SIG-M5 treated with dmso at 0.1 percent for 504 hours (cell line): ENCODE results near the gene SLC35G1.

Experiments
- DNase-seq: peaks from one replicate; lab custom pipeline; 2025; ENCODE audit not compliant: unreplicated experiment; lab: John Stamatoyannopoulos, UW

SLC35G1 gene

GRCh38 chr10:93875032-93875358 is 18.8 kb upstream of the SLC35G1 start:
- no peak for DNase-seq

- no peak for DNase-seq
Measured at GRCh38 chr10:93876381-93876780, 17.4 kb upstream of the SLC35G1 start.

GRCh38 chr10:93879273-93879672 is 14.5 kb upstream of the SLC35G1 start:
- no peak for DNase-seq

GRCh38 chr10:93894516-93895378 is 969 bp downstream of the SLC35G1 start:
- peak; percentile 6 for DNase-seq

- no peak for DNase-seq
Measured at GRCh38 chr10:93897070-93897780, 3.4 kb downstream of the SLC35G1 start.

DNA sequence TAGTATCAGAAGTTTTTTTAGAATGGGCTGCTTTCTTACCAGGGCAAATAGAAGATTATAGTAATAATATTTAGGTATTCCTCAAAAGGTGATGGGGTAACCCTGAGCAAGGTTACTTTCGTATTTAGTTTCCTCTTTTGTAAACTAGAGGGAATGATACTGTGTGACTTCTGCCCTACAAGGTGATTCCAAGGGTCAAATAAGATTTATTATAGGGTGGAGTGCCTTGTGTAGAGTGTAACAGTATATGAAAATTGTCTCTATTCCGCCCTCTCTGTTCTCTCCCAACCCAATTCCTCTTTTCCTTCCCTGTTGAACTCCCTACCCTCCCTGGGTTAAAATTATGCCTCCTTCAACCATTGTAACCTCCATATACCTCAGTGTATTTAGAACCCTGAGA is 5.3 kb downstream of the SLC35G1 start:
- DNase-seq, result no peak

GRCh38 chr10:93903051-93903450 is 9.3 kb downstream of the SLC35G1 start:
- no peak for DNase-seq

GRCh38 chr10:93904901-93905300 is 11.1 kb downstream of the SLC35G1 start:
- DNase-seq, result no peak

GRCh38 chr10:93907059-93907458 is 13.3 kb downstream of the SLC35G1 start:
- no peak for DNase-seq

DNA sequence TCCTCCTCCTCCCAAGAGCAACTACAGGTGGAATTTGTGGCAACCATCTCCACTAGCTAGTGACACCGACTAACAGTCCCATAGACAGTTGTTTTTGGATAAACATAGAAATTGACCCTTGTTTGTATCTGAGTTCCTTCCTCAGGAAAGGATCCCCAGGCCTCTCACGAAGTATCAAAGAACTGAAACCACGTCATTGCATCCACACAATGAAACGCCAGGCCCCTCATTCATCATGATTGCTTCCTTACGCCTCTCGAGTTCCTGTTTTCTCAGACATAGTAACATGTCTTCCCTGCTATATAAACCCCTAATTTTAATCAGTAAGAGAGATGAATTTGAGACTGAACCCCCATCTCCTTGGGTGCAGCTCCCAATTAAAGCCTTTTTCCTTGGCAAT is 18.1 kb downstream of the SLC35G1 start:
- DNase-seq, result no peak

DNA sequence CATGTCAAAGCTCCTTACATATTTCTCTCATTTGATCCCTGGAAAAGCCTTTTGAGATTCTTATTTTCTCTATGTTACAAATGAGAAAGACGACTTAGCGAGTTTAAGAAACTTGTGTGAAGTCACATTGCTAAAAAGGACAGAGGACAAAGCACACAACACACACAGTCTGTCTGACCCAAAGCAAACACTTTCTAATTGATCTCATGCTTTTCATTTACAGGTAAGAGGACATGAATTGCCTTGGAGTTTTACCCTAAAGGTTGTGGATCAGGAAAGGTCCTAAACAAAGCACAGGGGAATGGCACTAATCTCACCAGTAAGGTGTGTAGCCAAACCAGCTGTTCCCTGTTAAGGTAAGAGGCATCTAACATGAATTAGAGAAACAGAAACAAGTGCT is 18.7 kb downstream of the SLC35G1 start:
- DNase-seq, result no peak

- DNase-seq, result no peak
Measured at GRCh38 chr10:93913706-93914105, 19.9 kb downstream of the SLC35G1 start.

DNA sequence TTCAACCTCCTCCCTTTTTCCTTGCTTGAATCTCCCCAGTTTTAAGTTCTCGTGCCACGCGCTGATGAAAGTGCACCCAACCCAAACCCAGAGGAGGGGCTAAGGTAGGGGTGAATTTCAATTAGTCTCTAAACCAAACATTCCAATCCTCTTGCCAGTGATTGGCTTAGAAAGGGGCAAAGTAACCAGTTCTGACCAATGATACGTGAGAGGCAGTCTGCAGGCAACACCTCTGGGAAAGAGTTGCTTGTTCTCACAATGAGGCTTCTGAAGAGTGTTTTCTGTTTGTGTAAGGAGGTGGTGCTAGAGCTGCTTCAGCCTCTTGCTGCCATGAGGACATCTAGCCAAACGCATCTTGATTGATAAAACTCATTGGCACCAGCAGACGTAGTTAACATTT is 21.8 kb downstream of the SLC35G1 start:
- no peak for DNase-seq

GRCh38 chr10:93916257-93917063 is 22.7 kb downstream of the SLC35G1 start:
- DNase-seq, result peak; percentile 17

- no peak for DNase-seq
Measured at GRCh38 chr10:93917064-93917391, 23.2 kb downstream of the SLC35G1 start.

DNA sequence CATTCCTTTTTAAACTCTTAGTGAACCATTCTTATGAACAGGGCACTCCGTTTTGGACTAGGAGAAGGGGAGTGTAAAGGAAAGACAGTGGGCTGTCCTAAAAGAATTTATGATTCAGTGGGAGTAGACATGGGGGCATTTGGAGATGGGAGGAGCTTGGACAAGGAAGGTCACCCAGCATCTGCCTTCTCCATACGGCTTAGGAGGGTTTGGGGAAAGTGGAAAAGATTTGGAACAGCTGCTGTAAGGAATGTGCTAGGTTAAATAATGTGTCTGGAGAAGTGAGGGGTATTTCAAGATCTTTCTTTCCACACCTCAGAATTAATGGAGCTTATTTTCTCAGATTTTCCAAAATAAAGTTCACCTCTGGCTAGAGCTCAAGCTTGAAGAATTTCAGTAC is 24.0 kb downstream of the SLC35G1 start:
- no peak for DNase-seq

GRCh38 chr10:93921338-93921737 is 27.6 kb downstream of the SLC35G1 start:
- DNase-seq, result no peak

GRCh38 chr10:93926613-93927012 is 32.8 kb downstream of the SLC35G1 start:
- no peak for DNase-seq

DNA sequence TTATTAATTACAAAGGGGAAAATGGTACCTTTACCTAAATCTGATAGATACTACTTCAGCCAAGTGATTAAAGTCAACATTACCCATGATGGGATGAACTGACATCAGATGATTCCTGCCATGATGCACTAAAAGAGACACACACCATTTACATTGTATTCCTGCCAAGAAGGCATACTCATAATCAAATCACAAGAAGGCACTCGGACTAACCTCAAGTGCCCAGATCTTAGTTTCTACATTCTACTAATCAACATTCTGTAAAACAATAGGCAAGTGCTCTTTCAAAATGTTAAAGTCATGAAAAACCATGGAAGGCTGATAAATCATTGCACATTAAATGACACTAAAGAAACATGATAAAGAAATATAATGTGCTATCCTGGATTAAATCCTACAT is 44.4 kb downstream of the SLC35G1 start:
- no peak for DNase-seq

DNA sequence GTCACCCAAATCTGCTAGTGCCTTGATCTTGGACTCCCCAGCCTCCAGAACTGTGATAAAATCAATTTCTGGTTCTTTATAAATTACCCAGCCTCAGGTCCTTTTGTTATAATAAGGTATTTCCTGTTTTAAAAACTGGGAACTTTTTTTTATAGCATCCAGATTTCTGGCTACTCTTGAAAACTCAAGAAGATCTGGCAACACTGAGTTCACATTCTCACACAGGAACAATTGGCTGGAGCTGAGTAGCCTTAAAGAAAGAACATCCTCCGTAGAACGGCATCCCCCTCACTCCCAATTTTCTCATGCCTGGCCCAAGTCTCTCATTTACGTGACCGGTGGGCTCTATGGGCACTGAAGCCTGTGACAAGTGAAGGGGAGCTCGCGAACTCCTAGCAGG is 47.1 kb downstream of the SLC35G1 start:
- DNase-seq, result no peak

DNA sequence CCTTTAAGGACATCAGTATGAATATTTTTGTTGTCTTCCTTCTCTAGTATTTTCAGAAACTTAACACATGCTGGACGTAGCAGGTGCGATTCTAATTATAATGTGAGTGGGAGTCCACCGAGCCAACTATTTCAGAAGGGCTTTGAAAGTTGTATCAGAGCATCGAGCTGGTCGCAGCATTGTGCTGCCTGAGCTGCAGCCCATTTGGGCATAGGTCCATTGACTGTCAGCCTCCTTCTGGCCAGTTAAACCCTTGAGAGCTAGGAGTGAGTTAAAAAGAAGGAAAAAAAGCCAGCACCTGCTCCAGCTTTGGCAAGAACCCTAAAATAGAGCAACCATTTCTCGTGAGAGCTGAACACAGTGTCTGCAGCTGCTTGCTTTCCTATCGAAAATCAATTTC is 47.8 kb downstream of the SLC35G1 start:
- DNase-seq, result no peak

DNA sequence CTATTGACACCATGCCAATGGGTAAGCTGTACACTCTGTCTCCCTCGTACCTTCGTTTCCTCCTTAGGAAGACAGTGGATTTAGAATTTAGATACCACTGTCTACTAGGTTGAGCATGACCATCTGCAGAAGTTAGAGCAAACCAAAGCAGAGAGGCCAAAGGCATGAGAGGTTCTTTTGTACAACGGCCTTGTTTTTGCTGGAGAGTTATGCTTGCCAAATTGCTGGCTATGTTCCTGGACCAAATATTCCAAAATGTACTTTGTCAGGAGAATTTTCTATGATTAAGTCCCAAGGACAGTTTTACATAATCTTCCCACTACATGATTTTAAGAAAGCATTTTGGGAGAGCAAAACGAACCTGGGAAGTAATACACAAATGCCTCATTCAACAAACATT is 52.0 kb downstream of the SLC35G1 start:
- no peak for DNase-seq
